Measurements from ENCODE around the gene KRT74. TPM values are rescaled to one million over a fixed set of nuclear protein-coding genes. Genes with fewer than 3 reads are reported as not detected.

KRT74 gene
- total and polyA plus RNA-seq, 2 of the 13 experiments (the other 11 are each of a cell fraction or from before 2014, with no cell fraction given), result not detected

GRCh38 chr12:52616680-52617402, 43.2 kb upstream of the KRT74 start:
- CTCF ChIA-PET (ENCODE audit: low intra/inter-chr PET ratio, low total read pairs), result no interaction called here
- Histone ChIP-seq H3K27me3 (ENCODE audit: control insufficient read depth in 1 of 2, insufficient read depth in 2 of 2, low read length in 2 of 2) (peaks cover 6 to 50% of the 10 kb centered on the region in 2 experiments; a peak in 3 of 5 replicates), H3K9me3 (ENCODE audit: low read length) (no peaks in the 10 kb centered on the region), H4K20me1 (ENCODE audit: insufficient read depth, low read length) (no peaks in the 10 kb centered on the region), H3K4me3 (replicated peaks in 1 of 3; ENCODE audit: insufficient read depth in 1 of 3, low read depth in 2 of 3, low read length in 3 of 3) (no peak overlapping the region), H2AFZ (ENCODE audit: low read length) (no peak overlapping the region), H3K36me3 (replicated peaks in 1 of 2; ENCODE audit: control insufficient read depth in 1 of 2, insufficient read depth in 2 of 2, low read length in 2 of 2) (no peaks in the 10 kb centered on the region), H3K27ac (ENCODE audit: extremely low read length, insufficient read depth, low read length) (no peak overlapping the region), H3K9ac (ENCODE audit: insufficient read depth, low read depth, low read length) (no peak overlapping the region), H3K4me2 (ENCODE audit: low read depth, low read length) (no peak overlapping the region), H3K4me1 (ENCODE audit: insufficient read depth, low read length) (no peaks in the 10 kb centered on the region), H3K79me2 (ENCODE audit: insufficient read depth, low read length) (no peaks in the 10 kb centered on the region)
- TF ChIP-seq HMGA1 (CRISPR knock-in tag; conservative IDR thresholded peaks at IDR 0.05) (no peak), PPARG (CRISPR knock-in tag; conservative IDR thresholded peaks at IDR 0.05) (no peak), KMT2A (CRISPR knock-in tag; IDR thresholded peaks at IDR 0.05) (no peak), ZNF557 (CRISPR knock-in tag; IDR thresholded peaks at IDR 0.05) (no peak), ZNF138 (CRISPR knock-in tag; IDR thresholded peaks at IDR 0.05; ENCODE audit: low read depth) (no peak), PAF1 (CRISPR knock-in tag; IDR thresholded peaks at IDR 0.05) (no peak), ZNF883 (CRISPR knock-in tag; IDR thresholded peaks at IDR 0.05; ENCODE audit: not compliant biosample characterization) (no peak), ZNF614 (CRISPR knock-in tag; IDR thresholded peaks at IDR 0.05; ENCODE audit: borderline replicate concordance) (no peak), ZNF629 (CRISPR knock-in tag; conservative IDR thresholded peaks at IDR 0.05) (no peak), HNRNPUL1 (IDR thresholded peaks at IDR 0.05; ENCODE audit: low read depth, low read length) (no peak), JUN (CRISPR knock-in tag; IDR thresholded peaks at IDR 0.05) (no peak), IRX3 (CRISPR knock-in tag; IDR thresholded peaks at IDR 0.05; ENCODE audit: borderline replicate concordance, low read depth) (no peak), ZNF577 (CRISPR knock-in tag; IDR thresholded peaks at IDR 0.05; ENCODE audit: borderline replicate concordance, low read depth) (no peak), ZNF546 (CRISPR knock-in tag; conservative IDR thresholded peaks at IDR 0.05) (no peak), ZNF841 (CRISPR knock-in tag; IDR thresholded peaks at IDR 0.05; ENCODE audit: borderline replicate concordance) (no peak), KAT2B (IDR thresholded peaks at IDR 0.05; ENCODE audit: borderline replicate concordance, low read depth, low read length) (no peak)
- TF ChIP-seq, protein P1, sequence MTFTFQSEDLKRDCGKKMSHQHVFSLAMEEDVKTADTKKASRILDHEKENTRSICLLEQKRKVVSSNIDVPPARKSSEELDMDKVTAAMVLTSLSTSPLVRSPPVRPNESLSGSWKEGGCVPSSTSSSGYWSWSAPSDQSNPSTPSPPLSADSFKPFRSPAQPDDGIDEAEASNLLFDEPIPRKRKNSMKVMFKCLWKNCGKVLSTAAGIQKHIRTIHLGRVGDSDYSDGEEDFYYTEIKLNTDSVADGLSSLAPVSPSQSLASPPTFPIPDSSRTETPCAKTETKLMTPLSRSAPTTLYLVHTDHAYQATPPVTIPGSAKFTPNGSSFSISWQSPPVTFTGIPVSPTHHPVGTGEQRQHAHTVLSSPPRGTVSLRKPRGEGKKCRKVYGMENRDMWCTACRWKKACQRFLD (CRISPR knock-in tag; IDR thresholded peaks at IDR 0.05; ENCODE audit: borderline replicate concordance), result no peak
- intact Hi-C loops (cut with micrococcal nuclease; ENCODE audit: unreplicated experiment) (no loop called here), in situ Hi-C loops (cut with HindIII; ENCODE audit: extremely low pct_ligation_motif_present, low pct_unique_long_range_greater_than_20kb) (no loop called here)
- BruUV-seq (replicated peaks), result no TSS peak
- DNase-seq (ENCODE audit: low spot score), result no peak
- ATAC-seq, result no peak
- FAIRE-seq, result no peak
- POLR2A ChIA-PET, result no interaction called here
- WGBS (ENCODE audit: low lambda C conversion rate), result 3% methylated on average over 10 of the region's 10 CpGs

All from HepG2 (cell line).